ENCODE data around the gene GATA6. TPM values are rescaled to one million over a fixed set of nuclear protein-coding genes. Genes with fewer than 3 reads are reported as not detected.
"Not testable (repeated sequence)": the region's sequence is repeated elsewhere in the genome, so short reads cannot be mapped to it uniquely, and the experiment has no call there.

Gene GATA6
- total RNA-seq, 1 donor from 2014 or later = not detected

- no peaks in the 10 kb centered on the region for H3K9me3 Mint-ChIP-seq
- no peak overlapping the region for H3K4me3 Mint-ChIP-seq
- H3K4me1 Mint-ChIP-seq = no peaks in the 10 kb centered on the region
- H3K27me3 Mint-ChIP-seq = peaks cover 29% of the 10 kb centered on the region
- H3K36me3 Mint-ChIP-seq (ENCODE audit: low read depth) = peaks cover 1% of the 10 kb centered on the region
- H3K27ac Mint-ChIP-seq = no peak overlapping the region
- DNase-seq = no peak
- intact Hi-C loops (cut with micrococcal nuclease) = no loop called here
These were observed 11.3 kb downstream of the GATA6 start for GRCh38 chr18:22180722-22181121.

GRCh38 chr18:22182884-22183697 lies 13.7 kb downstream of the GATA6 start:
- Mint-ChIP-seq H3K4me3 (no peak overlapping the region), H3K27me3 (peaks cover 15% of the 10 kb centered on the region), H3K4me1 (no peaks in the 10 kb centered on the region), H3K36me3 (ENCODE audit: low read depth) (no peaks in the 10 kb centered on the region), H3K27ac (no peak overlapping the region), H3K9me3 (no peaks in the 10 kb centered on the region)
- intact Hi-C loops (cut with micrococcal nuclease) = no loop called here
- DNase-seq = no peak

- no peaks in the 10 kb centered on the region for H3K36me3 Mint-ChIP-seq (ENCODE audit: low read depth)
- H3K27me3 Mint-ChIP-seq = peaks cover 12% of the 10 kb centered on the region
- no peak overlapping the region for H3K4me3 Mint-ChIP-seq
- intact Hi-C loops (cut with micrococcal nuclease) = no loop called here
- H3K27ac Mint-ChIP-seq = no peak overlapping the region
- H3K9me3 Mint-ChIP-seq = no peaks in the 10 kb centered on the region
- DNase-seq = no peak
- H3K4me1 Mint-ChIP-seq = no peaks in the 10 kb centered on the region
These were observed 14.3 kb downstream of the GATA6 start for GRCh38 chr18:22183698-22184170.

GRCh38 chr18:22184573-22184972 lies 15.2 kb downstream of the GATA6 start:
- H3K36me3 Mint-ChIP-seq (ENCODE audit: low read depth); H3K9me3 Mint-ChIP-seq; H3K4me3 Mint-ChIP-seq; H3K4me1 Mint-ChIP-seq; DNase-seq; H3K27ac Mint-ChIP-seq; H3K27me3 Mint-ChIP-seq; intact Hi-C loops (cut with micrococcal nuclease): not testable (repeated sequence)

DNA sequence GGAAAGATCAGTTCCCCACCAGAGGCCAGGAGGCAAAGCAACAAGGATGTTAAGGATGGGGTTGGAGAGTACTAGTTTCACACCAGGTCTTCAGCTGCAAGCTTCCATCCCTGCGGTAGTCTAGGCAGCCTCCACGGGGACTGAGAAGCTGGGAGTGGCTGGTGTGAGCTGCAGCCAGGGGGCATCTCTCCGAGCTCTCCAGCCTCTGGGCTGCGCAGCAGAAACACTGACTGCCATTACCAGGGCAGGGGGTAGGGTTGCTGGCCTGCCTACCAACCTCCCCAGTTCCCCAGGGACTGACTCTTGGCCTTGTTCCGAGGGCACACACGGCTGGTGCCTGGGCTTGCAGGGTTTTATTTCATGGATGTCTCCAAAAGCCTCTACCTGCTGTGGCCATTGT lies 15.9 kb downstream of the GATA6 start:
- Mint-ChIP-seq H3K9me3 (no peaks in the 10 kb centered on the region), H3K27me3 (peaks cover 3% of the 10 kb centered on the region), H3K27ac (no peak overlapping the region), H3K4me3 (no peak overlapping the region), H3K4me1 (no peaks in the 10 kb centered on the region), H3K36me3 (ENCODE audit: low read depth) (no peaks in the 10 kb centered on the region)
- DNase-seq = no peak
- intact Hi-C loops (cut with micrococcal nuclease) = no loop called here

DNA sequence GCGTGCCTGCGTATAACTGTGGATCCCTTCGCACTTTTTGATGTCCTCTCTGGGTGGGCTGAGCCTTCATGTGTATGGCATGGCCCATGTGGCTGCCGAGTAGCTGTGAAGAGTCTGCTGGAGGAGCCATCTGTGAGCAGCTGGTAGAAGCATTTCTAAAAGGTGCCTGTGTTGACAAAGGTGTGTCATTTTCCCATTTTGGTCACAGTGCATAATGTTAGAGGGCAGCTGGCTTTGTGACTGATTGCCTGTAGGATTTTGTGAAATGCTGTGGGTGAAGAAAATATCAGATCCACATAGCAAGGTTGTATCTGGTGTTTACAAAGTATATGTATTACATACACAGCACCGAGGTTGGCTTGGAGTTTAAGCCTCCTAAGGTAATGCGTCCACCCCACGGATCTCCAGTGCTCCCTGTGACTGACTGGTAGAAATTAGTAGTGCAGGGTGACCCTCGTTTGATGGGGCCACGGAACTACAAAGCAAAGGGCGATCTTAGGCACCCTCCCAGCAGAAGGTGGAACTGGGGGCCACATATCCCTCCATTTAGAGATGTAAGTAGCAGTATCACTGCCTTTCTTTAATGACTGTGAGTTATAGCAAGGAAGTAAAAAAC lies 16.5 kb downstream of the GATA6 start:
- Mint-ChIP-seq H3K4me3 (no peak overlapping the region), H3K9me3 (no peaks in the 10 kb centered on the region), H3K27ac (no peak overlapping the region), H3K27me3 (peaks cover 7% of the 10 kb centered on the region), H3K4me1 (no peaks in the 10 kb centered on the region), H3K36me3 (ENCODE audit: low read depth) (no peaks in the 10 kb centered on the region)
- no peak for DNase-seq
- intact Hi-C loops (cut with micrococcal nuclease) = no loop called here

GRCh38 chr18:22186484-22186971 lies 17.1 kb downstream of the GATA6 start:
- H3K27me3 Mint-ChIP-seq = peaks cover 5% of the 10 kb centered on the region
- no peaks in the 10 kb centered on the region for H3K36me3 Mint-ChIP-seq (ENCODE audit: low read depth)
- no peak overlapping the region for H3K4me3 Mint-ChIP-seq
- H3K27ac Mint-ChIP-seq = no peak overlapping the region
- H3K9me3 Mint-ChIP-seq = no peaks in the 10 kb centered on the region
- no peak for DNase-seq
- intact Hi-C loops (cut with micrococcal nuclease) = no loop called here
- no peaks in the 10 kb centered on the region for H3K4me1 Mint-ChIP-seq

- Mint-ChIP-seq H3K27me3 (peaks cover 5% of the 10 kb centered on the region), H3K4me1 (no peaks in the 10 kb centered on the region), H3K36me3 (ENCODE audit: low read depth) (no peaks in the 10 kb centered on the region), H3K27ac (no peak overlapping the region), H3K9me3 (no peaks in the 10 kb centered on the region), H3K4me3 (no peak overlapping the region)
- DNase-seq = no peak
- intact Hi-C loops (cut with micrococcal nuclease) = no loop called here
These were observed 19.3 kb downstream of the GATA6 start for GRCh38 chr18:22188559-22189267.

DNA sequence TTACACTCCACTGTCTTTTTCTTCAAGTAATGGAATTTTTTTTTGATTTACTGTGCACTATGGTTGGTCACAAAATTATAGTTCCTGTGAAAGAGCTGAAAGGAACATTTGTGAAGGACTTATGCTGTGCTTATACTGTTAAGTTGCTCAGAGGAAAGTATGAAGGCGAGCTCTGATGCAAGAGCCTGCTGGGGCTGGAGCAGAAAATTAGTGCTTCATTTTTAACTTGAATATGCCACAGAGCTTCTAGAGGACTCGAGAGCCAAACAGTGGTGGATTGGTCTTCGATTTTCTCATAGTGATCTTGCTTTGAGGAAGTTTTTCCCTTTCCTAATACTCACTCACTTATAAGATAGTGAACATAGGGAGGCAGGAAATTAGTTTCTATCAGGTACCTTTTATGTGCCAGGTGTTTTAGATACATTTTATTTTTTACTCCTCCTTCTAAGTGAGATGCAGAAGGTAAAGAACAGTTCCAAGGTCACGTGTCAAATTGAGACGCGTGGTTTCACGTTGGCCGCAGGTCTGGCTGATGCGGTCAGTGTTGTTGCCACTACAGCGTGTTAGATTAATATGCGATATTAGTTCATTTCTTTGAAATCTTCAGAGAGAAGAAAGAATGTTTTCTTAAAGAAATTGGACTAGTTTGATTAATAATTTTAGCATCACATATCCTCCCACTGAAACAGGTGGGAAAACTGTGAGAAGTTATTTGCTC lies 20.2 kb downstream of the GATA6 start:
- Mint-ChIP-seq H3K36me3 (ENCODE audit: low read depth) (no peaks in the 10 kb centered on the region), H3K9me3 (no peaks in the 10 kb centered on the region), H3K27me3 (peaks cover 5% of the 10 kb centered on the region), H3K4me3 (no peak overlapping the region), H3K4me1 (no peaks in the 10 kb centered on the region), H3K27ac (no peak overlapping the region)
- DNase-seq = no peak
- intact Hi-C loops (cut with micrococcal nuclease) = no loop called here

GRCh38 chr18:22191346-22191695 lies 21.9 kb downstream of the GATA6 start:
- no peak for DNase-seq
- H3K9me3 Mint-ChIP-seq = no peaks in the 10 kb centered on the region
- H3K27ac Mint-ChIP-seq = no peak overlapping the region
- no peaks in the 10 kb centered on the region for H3K36me3 Mint-ChIP-seq (ENCODE audit: low read depth)
- H3K4me1 Mint-ChIP-seq = no peaks in the 10 kb centered on the region
- no peak overlapping the region for H3K4me3 Mint-ChIP-seq
- H3K27me3 Mint-ChIP-seq = peaks cover 5% of the 10 kb centered on the region
- intact Hi-C loops (cut with micrococcal nuclease) = no loop called here

DNA sequence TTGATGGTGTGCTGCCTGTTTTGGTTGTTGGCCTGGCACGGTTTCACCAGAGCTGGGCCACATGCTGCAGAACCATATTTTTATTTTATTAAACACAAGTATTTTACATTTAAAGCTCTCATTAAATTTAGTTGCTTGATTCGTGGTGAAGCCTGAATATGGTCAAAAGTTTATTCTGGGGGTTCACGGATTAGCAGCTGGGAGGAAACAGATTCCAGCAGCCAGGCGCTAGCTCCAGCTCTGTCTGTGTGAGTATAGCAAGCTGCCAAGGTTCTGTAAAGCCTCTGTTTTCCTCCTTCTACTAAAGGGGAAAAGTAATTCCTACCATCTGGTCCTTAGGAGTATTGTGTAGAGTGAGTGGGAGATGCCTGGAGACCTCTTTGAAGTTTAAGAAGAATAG lies 22.5 kb downstream of the GATA6 start:
- Mint-ChIP-seq H3K4me1 (no peaks in the 10 kb centered on the region), H3K9me3 (no peaks in the 10 kb centered on the region), H3K36me3 (ENCODE audit: low read depth) (no peaks in the 10 kb centered on the region), H3K27me3 (peaks cover 5% of the 10 kb centered on the region), H3K4me3 (no peak overlapping the region), H3K27ac (no peak overlapping the region)
- no peak for DNase-seq
- intact Hi-C loops (cut with micrococcal nuclease) = no loop called here

- H3K27me3 Mint-ChIP-seq = peaks cover 5% of the 10 kb centered on the region
- H3K4me1 Mint-ChIP-seq = no peaks in the 10 kb centered on the region
- H3K27ac Mint-ChIP-seq = no peak overlapping the region
- no peaks in the 10 kb centered on the region for H3K9me3 Mint-ChIP-seq
- intact Hi-C loops (cut with micrococcal nuclease) = no loop called here
- DNase-seq = no peak
- no peak overlapping the region for H3K4me3 Mint-ChIP-seq
- H3K36me3 Mint-ChIP-seq (ENCODE audit: low read depth) = no peaks in the 10 kb centered on the region
These were observed 24.1 kb downstream of the GATA6 start for GRCh38 chr18:22193466-22193865.

- H3K27ac Mint-ChIP-seq = no peak overlapping the region
- no peak overlapping the region for H3K4me3 Mint-ChIP-seq
- no peaks in the 10 kb centered on the region for H3K9me3 Mint-ChIP-seq
- H3K27me3 Mint-ChIP-seq = peaks cover 5% of the 10 kb centered on the region
- H3K4me1 Mint-ChIP-seq = no peaks in the 10 kb centered on the region
- no peaks in the 10 kb centered on the region for H3K36me3 Mint-ChIP-seq (ENCODE audit: low read depth)
- DNase-seq = no peak
- intact Hi-C loops (cut with micrococcal nuclease) = no loop called here
These were observed 24.8 kb downstream of the GATA6 start for GRCh38 chr18:22194151-22194598.

Measured in activated CD4-positive, alpha-beta T cell treated with anti-CD3 and anti-CD28 coated beads, Interleukin-2, amount 10 ng/mL, durations not matched to agents 24 days and 14 days (primary cell).